ENCODE measurements around the gene SLC16A5. TPM values are rescaled to one million over a fixed set of nuclear protein-coding genes. Genes with fewer than 3 reads are reported as not detected.

SLC16A5 gene
- total RNA-seq, 1 experiment from 2014 or later: 32.4 TPM

DNA sequence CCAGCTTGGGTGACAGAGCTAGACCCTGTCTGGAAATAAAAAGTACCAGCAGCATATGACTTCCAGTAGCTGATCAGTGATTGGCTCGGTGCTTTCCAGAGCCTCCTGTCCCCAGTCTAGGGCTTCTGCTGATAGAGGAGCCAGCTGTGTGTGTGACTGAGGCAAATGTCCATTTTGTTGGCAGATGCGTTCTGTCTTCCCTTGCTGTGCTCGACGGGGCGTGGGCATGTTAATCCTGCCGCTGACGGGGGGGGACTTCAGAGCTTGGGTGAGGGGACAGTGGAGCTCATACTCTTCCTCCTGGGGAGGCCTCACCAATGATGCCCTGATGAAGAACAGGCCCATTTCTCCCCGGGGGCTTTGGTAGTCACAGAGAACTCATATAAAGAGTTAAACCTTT is 26.1 kb upstream of the SLC16A5 start:
- Mint-ChIP-seq H3K9me3 (no peaks in the 10 kb centered on the region), H3K27ac (no peak overlapping the region), H3K4me1 (no peaks in the 10 kb centered on the region), H3K4me3 (no peak overlapping the region), H3K36me3 (peaks cover 57% of the 10 kb centered on the region), H3K27me3 (ENCODE audit: low read depth) (no peaks in the 10 kb centered on the region)
- ATAC-seq (no peak), DNase-seq (ENCODE audit: low spot score) (no peak)
- ChIA-PET POLR2A (no interaction called here), CTCF (interaction anchor here (1.0 to 3.1 kb wide), 4 partner anchors 8 to 52 kb away, joined by 3 to 13 read pairs (median 8); no protein-coding TSS in a partner anchor)
- TF ChIP-seq GTF2I (CRISPR knock-in tag; conservative IDR thresholded peaks at IDR 0.05) (no peak), ZNF121 (CRISPR knock-in tag; IDR thresholded peaks at IDR 0.05) (no peak), ZNF396 (CRISPR knock-in tag; IDR thresholded peaks at IDR 0.05; ENCODE audit: borderline replicate concordance) (no peak), CBFB (CRISPR knock-in tag; IDR thresholded peaks at IDR 0.05; ENCODE audit: low read depth) (no peak), RELA (CRISPR knock-in tag; IDR thresholded peaks at IDR 0.05; ENCODE audit: borderline replicate concordance) (no peak), ETV6 (CRISPR knock-in tag; IDR thresholded peaks at IDR 0.05) (no peak), NR2C2 (CRISPR knock-in tag; IDR thresholded peaks at IDR 0.05) (no peak), IRF2 (CRISPR knock-in tag; IDR thresholded peaks at IDR 0.05; ENCODE audit: borderline replicate concordance, low read depth) (no peak), JAZF1 (CRISPR knock-in tag; IDR thresholded peaks at IDR 0.05) (no peak), PRRX2 (CRISPR knock-in tag; IDR thresholded peaks at IDR 0.05) (no peak), SMAD3 (CRISPR knock-in tag; IDR thresholded peaks at IDR 0.05; ENCODE audit: borderline replicate concordance) (no peak), SOX15 (CRISPR knock-in tag; IDR thresholded peaks at IDR 0.05) (no peak)
- TF ChIP-seq, protein P1, sequence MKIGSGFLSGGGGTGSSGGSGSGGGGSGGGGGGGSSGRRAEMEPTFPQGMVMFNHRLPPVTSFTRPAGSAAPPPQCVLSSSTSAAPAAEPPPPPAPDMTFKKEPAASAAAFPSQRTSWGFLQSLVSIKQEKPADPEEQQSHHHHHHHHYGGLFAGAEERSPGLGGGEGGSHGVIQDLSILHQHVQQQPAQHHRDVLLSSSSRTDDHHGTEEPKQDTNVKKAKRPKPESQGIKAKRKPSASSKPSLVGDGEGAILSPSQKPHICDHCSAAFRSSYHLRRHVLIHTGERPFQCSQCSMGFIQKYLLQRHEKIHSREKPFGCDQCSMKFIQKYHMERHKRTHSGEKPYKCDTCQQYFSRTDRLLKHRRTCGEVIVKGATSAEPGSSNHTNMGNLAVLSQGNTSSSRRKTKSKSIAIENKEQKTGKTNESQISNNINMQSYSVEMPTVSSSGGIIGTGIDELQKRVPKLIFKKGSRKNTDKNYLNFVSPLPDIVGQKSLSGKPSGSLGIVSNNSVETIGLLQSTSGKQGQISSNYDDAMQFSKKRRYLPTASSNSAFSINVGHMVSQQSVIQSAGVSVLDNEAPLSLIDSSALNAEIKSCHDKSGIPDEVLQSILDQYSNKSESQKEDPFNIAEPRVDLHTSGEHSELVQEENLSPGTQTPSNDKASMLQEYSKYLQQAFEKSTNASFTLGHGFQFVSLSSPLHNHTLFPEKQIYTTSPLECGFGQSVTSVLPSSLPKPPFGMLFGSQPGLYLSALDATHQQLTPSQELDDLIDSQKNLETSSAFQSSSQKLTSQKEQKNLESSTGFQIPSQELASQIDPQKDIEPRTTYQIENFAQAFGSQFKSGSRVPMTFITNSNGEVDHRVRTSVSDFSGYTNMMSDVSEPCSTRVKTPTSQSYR (CRISPR knock-in tag; IDR thresholded peaks at IDR 0.05): no peak
- TF ChIP-seq, protein P2, sequence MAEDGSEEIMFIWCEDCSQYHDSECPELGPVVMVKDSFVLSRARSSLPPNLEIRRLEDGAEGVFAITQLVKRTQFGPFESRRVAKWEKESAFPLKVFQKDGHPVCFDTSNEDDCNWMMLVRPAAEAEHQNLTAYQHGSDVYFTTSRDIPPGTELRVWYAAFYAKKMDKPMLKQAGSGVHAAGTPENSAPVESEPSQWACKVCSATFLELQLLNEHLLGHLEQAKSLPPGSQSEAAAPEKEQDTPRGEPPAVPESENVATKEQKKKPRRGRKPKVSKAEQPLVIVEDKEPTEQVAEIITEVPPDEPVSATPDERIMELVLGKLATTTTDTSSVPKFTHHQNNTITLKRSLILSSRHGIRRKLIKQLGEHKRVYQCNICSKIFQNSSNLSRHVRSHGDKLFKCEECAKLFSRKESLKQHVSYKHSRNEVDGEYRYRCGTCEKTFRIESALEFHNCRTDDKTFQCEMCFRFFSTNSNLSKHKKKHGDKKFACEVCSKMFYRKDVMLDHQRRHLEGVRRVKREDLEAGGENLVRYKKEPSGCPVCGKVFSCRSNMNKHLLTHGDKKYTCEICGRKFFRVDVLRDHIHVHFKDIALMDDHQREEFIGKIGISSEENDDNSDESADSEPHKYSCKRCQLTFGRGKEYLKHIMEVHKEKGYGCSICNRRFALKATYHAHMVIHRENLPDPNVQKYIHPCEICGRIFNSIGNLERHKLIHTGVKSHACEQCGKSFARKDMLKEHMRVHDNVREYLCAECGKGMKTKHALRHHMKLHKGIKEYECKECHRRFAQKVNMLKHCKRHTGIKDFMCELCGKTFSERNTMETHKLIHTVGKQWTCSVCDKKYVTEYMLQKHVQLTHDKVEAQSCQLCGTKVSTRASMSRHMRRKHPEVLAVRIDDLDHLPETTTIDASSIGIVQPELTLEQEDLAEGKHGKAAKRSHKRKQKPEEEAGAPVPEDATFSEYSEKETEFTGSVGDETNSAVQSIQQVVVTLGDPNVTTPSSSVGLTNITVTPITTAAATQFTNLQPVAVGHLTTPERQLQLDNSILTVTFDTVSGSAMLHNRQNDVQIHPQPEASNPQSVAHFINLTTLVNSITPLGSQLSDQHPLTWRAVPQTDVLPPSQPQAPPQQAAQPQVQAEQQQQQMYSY (CRISPR knock-in tag; IDR thresholded peaks at IDR 0.05): no peak
- TF ChIP-seq, protein P3, sequence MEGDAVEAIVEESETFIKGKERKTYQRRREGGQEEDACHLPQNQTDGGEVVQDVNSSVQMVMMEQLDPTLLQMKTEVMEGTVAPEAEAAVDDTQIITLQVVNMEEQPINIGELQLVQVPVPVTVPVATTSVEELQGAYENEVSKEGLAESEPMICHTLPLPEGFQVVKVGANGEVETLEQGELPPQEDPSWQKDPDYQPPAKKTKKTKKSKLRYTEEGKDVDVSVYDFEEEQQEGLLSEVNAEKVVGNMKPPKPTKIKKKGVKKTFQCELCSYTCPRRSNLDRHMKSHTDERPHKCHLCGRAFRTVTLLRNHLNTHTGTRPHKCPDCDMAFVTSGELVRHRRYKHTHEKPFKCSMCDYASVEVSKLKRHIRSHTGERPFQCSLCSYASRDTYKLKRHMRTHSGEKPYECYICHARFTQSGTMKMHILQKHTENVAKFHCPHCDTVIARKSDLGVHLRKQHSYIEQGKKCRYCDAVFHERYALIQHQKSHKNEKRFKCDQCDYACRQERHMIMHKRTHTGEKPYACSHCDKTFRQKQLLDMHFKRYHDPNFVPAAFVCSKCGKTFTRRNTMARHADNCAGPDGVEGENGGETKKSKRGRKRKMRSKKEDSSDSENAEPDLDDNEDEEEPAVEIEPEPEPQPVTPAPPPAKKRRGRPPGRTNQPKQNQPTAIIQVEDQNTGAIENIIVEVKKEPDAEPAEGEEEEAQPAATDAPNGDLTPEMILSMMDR (IDR thresholded peaks at IDR 0.05): no peak
- TF ChIP-seq, protein P4, sequence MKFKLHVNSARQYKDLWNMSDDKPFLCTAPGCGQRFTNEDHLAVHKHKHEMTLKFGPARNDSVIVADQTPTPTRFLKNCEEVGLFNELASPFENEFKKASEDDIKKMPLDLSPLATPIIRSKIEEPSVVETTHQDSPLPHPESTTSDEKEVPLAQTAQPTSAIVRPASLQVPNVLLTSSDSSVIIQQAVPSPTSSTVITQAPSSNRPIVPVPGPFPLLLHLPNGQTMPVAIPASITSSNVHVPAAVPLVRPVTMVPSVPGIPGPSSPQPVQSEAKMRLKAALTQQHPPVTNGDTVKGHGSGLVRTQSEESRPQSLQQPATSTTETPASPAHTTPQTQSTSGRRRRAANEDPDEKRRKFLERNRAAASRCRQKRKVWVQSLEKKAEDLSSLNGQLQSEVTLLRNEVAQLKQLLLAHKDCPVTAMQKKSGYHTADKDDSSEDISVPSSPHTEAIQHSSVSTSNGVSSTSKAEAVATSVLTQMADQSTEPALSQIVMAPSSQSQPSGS (CRISPR knock-in tag; IDR thresholded peaks at IDR 0.05; ENCODE audit: borderline replicate concordance, low read depth): no peak

DNA sequence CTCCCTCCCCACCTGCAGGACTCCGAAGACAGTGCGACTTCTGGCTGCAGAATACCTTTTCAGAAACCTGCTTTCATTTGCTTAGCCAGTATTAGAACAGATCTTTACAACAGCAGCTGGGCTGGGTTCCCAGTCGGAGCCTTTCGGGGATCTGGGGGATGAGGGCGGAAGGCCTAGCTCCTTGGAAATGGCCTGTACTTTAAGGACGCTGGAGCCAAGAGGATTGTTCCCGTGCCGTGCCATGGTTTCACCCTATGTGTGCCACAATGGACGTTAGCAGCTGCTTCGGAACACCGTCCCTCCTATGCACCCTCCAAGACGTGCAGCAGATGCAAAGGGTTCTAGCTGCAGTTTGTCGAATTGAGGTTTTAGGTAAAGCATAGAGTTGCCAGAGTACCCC is 24.6 kb upstream of the SLC16A5 start:
- ChIA-PET POLR2A (interaction anchor here (0.5 to 0.6 kb wide), 3 partner anchors 57 to 176 kb away, joined by 3 to 4 read pairs (median 3); no protein-coding TSS in a partner anchor), CTCF (interaction anchor here (0.6 to 3.3 kb wide), 8 partner anchors 9 to 349 kb away, joined by 3 to 18 read pairs (median 5); partner anchors contain the start of genes KCTD2 and SLC16A5)
- H3K4me1 Mint-ChIP-seq: no peaks in the 10 kb centered on the region
- no peak overlapping the region for H3K4me3 Mint-ChIP-seq
- H3K9me3 Mint-ChIP-seq: no peaks in the 10 kb centered on the region
- DNase-seq (ENCODE audit: low spot score): no peak
- H3K36me3 Mint-ChIP-seq: peaks cover 52% of the 10 kb centered on the region
- H3K27ac Mint-ChIP-seq: no peak overlapping the region
- ATAC-seq: no peak
- H3K27me3 Mint-ChIP-seq (ENCODE audit: low read depth): no peaks in the 10 kb centered on the region
- TF ChIP-seq NFATC4 (CRISPR knock-in tag; IDR thresholded peaks at IDR 0.05): no peak
- TF ChIP-seq TCF7 (CRISPR knock-in tag; IDR thresholded peaks at IDR 0.05; ENCODE audit: low read depth): no peak
- no peak for TF ChIP-seq SP1 (CRISPR knock-in tag; conservative IDR thresholded peaks at IDR 0.05)
- TF ChIP-seq ESRRA (CRISPR knock-in tag; IDR thresholded peaks at IDR 0.05; ENCODE audit: borderline replicate concordance): no peak
- TF ChIP-seq TP53 (CRISPR knock-in tag; IDR thresholded peaks at IDR 0.05): no peak
- TF ChIP-seq, protein P5, sequence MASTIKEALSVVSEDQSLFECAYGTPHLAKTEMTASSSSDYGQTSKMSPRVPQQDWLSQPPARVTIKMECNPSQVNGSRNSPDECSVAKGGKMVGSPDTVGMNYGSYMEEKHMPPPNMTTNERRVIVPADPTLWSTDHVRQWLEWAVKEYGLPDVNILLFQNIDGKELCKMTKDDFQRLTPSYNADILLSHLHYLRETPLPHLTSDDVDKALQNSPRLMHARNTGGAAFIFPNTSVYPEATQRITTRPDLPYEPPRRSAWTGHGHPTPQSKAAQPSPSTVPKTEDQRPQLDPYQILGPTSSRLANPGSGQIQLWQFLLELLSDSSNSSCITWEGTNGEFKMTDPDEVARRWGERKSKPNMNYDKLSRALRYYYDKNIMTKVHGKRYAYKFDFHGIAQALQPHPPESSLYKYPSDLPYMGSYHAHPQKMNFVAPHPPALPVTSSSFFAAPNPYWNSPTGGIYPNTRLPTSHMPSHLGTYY (CRISPR knock-in tag; IDR thresholded peaks at IDR 0.05): no peak
- TF ChIP-seq, protein P6, sequence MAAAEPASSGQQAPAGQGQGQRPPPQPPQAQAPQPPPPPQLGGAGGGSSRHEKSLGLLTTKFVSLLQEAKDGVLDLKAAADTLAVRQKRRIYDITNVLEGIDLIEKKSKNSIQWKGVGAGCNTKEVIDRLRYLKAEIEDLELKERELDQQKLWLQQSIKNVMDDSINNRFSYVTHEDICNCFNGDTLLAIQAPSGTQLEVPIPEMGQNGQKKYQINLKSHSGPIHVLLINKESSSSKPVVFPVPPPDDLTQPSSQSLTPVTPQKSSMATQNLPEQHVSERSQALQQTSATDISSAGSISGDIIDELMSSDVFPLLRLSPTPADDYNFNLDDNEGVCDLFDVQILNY (CRISPR knock-in tag; IDR thresholded peaks at IDR 0.05): no peak
